Dermis lymphatic vessel endothelial cell (primary cell): ENCODE results near the gene SERP2. TPM values are rescaled to one million over a fixed set of nuclear protein-coding genes. Genes with fewer than 3 reads are reported as not detected.

ENCODE experiments used
- total RNA-seq: library from RNA; depleted of rRNA; stranded (reverse); fragments of >200 nt; gene quantifications from 2 replicates; pipeline ENCODE4 v1.2.1, GENCODE V29; 2014

Gene SERP2
- total RNA-seq: 3.0 and 3.3 TPM in 2 replicates

GRCh38 chr13:44373601-44374347 is at the start of gene SERP2:
Gene SERP2 (plus strand): TSS chr13:44373824. CDS start chr13:44374026, 202 bp downstream.

Other genes with a start within 250 kb of the SERP2 start
- 95.4 and 139 TPM in 2 replicates for gene TSC22D1, start 202.5 kb downstream of the SERP2 start, total RNA-seq